Measurements from ENCODE around the gene TMEM121. TPM values are rescaled to one million over a fixed set of nuclear protein-coding genes. Genes with fewer than 3 reads are reported as not detected.
"Not testable (repeated sequence)": the region's sequence is repeated elsewhere in the genome, so short reads cannot be mapped to it uniquely, and the experiment has no call there.

Gene TMEM121
- total RNA-seq, 2 experiments from 2014 or later: 9.7 to 10.2 TPM

DNA sequence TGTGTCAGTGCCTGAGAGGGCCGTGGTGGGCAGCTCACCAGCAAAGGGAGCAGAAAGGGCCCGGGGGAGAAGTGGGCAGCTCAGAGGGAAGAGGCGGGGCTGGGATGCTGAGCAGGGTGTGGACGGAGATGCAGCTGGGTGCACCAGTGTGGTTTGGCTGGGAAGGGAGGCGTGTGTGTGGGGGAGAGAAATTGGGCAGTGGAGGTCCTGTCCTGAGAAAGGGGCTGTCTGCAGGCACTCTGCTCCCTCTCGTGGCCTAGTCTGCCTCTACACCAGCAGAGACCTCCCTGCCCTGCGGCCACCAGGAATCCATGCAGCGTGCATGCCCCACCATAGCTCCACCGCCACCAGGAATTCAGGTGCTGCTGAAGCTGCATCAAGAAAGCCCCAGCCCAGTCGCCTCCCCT lies 6.4 kb downstream of the TMEM121 start:
- POLR2A ChIA-PET: no interaction called here
- no peaks in the 10 kb centered on the region for H3K36me3 Mint-ChIP-seq
- H3K27ac Mint-ChIP-seq: no peak overlapping the region
- DNase-seq: peak; percentile 23
- CTCF ChIA-PET: interaction anchor here (1.5 to 3.4 kb wide), 4 partner anchors 10 to 162 kb away, joined by 3 to 11 read pairs (median 4); no protein-coding TSS in a partner anchor
- no peaks in the 10 kb centered on the region for H3K27me3 Mint-ChIP-seq
- H3K4me3 Mint-ChIP-seq: no peak overlapping the region
- H3K9me3 Mint-ChIP-seq: no peaks in the 10 kb centered on the region
- H3K4me1 Mint-ChIP-seq (ENCODE audit: low read depth): peaks cover 13% of the 10 kb centered on the region
- intact Hi-C loops (cut with micrococcal nuclease): no loop called here

DNA sequence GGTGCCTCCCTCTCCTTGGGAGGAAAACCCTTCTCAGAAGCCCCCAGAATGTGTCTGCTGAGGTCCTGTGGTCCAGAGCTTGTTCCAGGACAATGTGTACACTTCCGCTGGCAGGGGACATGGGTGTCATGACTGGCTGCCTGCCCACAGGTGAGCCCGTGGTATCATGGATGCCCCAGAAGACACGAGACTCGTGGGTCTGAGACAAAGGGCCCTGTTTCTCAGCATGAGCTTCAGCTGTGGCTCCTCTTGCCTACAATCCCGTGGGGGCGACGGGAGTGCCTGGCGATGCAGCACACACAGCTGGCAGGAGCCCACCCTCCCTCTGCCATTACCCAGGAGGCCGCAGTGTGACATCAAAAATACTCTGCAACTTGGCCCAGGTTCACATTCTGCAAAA lies 7.0 kb downstream of the TMEM121 start:
- Mint-ChIP-seq H3K4me1 (ENCODE audit: low read depth) (peaks cover 16% of the 10 kb centered on the region), H3K4me3 (no peak overlapping the region), H3K27ac (no peak overlapping the region), H3K36me3 (no peaks in the 10 kb centered on the region), H3K27me3 (no peaks in the 10 kb centered on the region), H3K9me3 (no peaks in the 10 kb centered on the region)
- DNase-seq: no peak
- CTCF ChIA-PET: interaction anchor here (1.1 to 3.4 kb wide), 4 partner anchors 15 to 163 kb away, joined by 3 to 11 read pairs (median 4); no protein-coding TSS in a partner anchor
- intact Hi-C loops (cut with micrococcal nuclease): no loop called here
- POLR2A ChIA-PET: no interaction called here

DNA sequence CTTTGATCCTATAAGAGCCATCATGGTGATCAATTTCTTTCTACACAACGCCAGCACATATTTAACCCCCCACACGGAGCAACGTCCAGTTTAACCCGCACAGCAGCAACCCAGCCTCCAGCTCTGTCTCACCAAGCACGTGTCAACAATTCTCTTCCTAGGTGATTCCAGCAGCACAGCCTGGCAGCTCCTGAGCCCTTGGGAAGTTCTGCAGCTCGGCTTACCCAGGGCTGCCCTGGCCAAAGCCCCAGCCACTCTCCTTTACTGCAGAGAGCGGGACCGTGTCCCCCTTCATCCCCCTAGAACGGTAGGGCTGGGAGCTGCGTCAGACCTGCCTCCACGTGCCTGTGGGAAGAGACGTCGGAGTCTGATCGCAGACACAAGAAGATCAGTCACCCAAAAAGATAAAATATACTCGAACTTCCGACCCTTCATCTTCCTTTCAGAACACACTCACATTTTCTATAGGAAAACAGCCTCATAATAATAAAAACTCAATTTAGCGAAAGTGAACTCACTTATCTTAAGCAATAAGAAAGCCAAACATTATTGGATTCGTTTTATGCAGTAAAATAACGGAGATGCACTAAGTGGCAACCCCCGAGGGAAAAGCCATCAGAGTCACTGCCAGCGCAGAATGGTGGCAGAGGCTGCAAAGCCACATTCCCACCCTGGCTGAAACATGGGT lies 7.6 kb downstream of the TMEM121 start:
- Mint-ChIP-seq H3K4me3 (no peak overlapping the region), H3K27me3 (no peaks in the 10 kb centered on the region), H3K4me1 (ENCODE audit: low read depth) (peaks cover 14% of the 10 kb centered on the region), H3K27ac (no peak overlapping the region), H3K36me3 (no peaks in the 10 kb centered on the region), H3K9me3 (no peaks in the 10 kb centered on the region)
- DNase-seq: no peak
- ChIA-PET CTCF (interaction anchor here (1.1 to 3.4 kb wide), 4 partner anchors 15 to 164 kb away, joined by 3 to 11 read pairs (median 4); no protein-coding TSS in a partner anchor), POLR2A (no interaction called here)
- intact Hi-C loops (cut with micrococcal nuclease): no loop called here

DNA sequence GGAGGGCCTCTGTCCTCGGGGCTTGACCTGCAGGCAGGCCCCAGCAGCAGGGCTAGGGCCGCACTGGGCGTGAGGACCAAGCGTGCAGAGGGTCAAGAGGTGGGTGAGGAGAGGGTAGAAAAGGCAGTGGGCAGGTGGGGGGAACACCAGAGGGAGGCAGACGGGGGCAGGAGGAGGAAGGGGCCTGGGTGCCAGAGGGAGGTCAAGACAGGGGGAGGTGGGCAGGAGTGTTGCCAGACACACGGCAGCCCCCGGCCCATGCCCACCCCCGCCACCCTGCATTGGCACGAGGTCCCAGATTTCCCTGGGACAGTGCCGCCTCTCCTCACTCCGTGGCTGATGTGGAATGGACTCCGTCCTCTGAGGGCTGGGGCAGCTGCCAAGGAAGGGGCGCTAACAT lies 8.2 kb downstream of the TMEM121 start:
- DNase-seq: no peak
- H3K27ac Mint-ChIP-seq: no peak overlapping the region
- H3K9me3 Mint-ChIP-seq: no peaks in the 10 kb centered on the region
- ChIA-PET POLR2A (no interaction called here), CTCF (interaction anchor here (1.1 kb wide), 1 partner anchor 14 kb away, joined by 4 read pairs; no protein-coding TSS in a partner anchor)
- peaks cover 13% of the 10 kb centered on the region for H3K4me1 Mint-ChIP-seq (ENCODE audit: low read depth)
- no peaks in the 10 kb centered on the region for H3K27me3 Mint-ChIP-seq
- no peak overlapping the region for H3K4me3 Mint-ChIP-seq
- no peaks in the 10 kb centered on the region for H3K36me3 Mint-ChIP-seq
- intact Hi-C loops (cut with micrococcal nuclease): no loop called here

DNA sequence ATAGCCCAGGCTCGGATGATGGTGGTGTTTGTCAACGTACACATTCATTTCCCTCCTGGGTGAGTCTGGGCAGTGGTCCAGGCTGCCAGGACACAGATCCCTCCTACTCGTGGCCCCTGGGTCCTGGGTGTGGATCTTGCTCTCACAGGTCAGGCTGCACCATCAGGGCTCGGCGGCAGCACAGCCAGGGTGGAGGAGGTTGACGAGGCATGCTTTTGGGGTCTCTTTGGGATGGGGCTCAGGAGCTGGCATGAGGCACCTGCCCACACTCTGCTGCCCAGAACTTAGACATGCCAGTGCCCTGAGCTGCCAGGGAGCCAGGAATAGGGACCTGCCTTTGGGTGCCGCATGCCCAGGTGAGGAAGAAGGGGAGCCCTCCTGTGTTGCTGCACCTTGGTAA lies 9.7 kb downstream of the TMEM121 start:
- no peak for DNase-seq
- Mint-ChIP-seq H3K9me3 (no peaks in the 10 kb centered on the region), H3K27ac (no peak overlapping the region), H3K36me3 (no peaks in the 10 kb centered on the region), H3K4me1 (ENCODE audit: low read depth) (peaks cover 4% of the 10 kb centered on the region), H3K27me3 (no peaks in the 10 kb centered on the region), H3K4me3 (no peak overlapping the region)
- ChIA-PET POLR2A (no interaction called here), CTCF (interaction anchor here (1.5 kb wide), 1 partner anchor 12 kb away, joined by 4 read pairs; no protein-coding TSS in a partner anchor)
- intact Hi-C loops (cut with micrococcal nuclease): no loop called here

DNA sequence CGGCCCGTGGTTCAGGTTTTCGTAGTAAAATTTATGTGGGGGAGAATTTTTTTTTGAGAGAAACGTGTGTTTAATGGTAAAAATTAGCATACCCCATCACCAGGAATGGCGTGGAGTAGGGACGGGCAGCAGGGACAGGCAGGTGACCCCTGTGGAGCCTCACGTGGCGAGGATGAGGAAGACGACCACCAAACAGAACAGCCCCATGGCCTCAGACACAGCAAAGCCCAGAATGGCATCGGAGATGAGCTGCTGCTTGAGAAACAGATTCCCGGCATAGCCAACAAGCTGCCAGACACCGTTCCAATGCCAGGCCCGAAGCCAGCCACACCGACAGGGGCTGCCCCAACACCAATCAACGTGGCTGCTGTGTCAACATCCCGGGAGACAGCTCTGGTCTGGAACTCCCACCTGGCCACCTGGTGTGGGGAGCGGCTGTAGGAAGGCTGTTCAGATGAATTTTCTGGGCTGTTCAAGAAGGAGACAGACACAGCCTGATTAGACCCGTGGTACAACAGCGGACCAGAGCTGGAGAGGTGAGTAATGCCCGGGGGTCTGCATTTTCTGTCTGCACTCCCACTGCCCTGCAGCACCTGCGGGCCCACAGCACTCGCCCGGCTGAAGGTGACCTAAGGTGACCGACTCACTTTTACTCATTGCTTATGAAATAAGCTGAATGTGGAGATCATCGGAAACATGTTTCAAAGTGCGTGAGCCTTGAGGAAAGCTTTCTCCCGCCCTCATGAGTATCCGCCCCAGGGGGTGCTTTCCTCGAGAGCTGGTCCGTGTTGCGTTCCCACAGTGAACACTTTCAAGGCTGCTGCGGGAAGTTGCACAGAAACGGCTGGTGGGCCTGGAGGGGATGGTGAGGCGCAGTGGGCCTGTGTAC lies 10.6 kb downstream of the TMEM121 start:
- no peaks in the 10 kb centered on the region for H3K36me3 Mint-ChIP-seq
- ChIA-PET POLR2A (no interaction called here), CTCF (interaction anchor here (1.0 to 2.7 kb wide), 5 partner anchors 8 to 465 kb away, joined by 3 to 14 read pairs (median 6); no protein-coding TSS in a partner anchor)
- peaks cover 4% of the 10 kb centered on the region for H3K4me1 Mint-ChIP-seq (ENCODE audit: low read depth)
- H3K27ac Mint-ChIP-seq: no peak overlapping the region
- intact Hi-C loops (cut with micrococcal nuclease): no loop called here
- H3K9me3 Mint-ChIP-seq: no peaks in the 10 kb centered on the region
- peaks cover 5% of the 10 kb centered on the region for H3K27me3 Mint-ChIP-seq
- no peak overlapping the region for H3K4me3 Mint-ChIP-seq
- DNase-seq: no peak

DNA sequence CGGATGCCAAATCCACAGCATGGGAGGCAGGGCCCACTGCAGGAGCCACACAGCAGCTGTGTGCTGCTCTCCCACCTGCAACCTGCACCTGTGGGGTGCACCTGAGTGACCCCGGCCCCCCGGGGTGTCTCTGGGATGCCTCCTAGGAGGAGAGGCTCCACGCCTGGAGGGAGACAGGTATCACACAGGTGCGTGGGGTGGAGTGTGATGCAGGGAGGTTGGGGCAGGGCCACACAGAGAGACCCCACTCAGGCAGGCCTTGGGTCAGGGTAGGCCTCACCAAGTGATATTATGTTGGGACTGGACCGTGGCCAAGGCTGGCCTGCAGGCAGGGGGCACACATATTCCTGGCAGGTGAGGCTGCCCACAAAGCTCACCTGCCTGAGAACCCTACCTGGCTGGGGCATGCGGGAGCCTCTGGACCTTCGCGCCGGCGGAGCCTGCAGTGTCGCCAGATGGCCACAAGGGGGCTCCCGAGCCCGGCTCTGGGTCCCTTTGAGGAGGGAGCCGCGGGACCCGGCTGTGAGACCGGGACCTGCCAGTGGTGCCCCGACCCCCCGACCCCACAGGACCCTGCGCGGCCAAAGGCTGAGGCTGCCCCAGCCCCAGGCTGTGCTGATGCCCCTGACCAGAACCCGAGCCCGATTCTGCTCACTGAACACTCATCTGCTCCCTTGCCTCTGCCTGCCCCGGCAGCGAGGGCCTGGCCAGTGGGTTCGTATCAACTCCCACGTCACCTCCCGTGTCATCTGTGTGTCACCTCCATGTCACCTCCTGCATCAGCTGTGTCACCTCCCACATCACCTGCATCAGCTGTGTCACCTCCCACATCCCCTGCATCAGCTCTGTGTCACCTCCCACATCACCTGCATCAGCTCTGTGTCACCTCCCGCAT lies 11.4 kb downstream of the TMEM121 start:
- Mint-ChIP-seq H3K27ac (no peak overlapping the region), H3K36me3 (no peaks in the 10 kb centered on the region)

DNA sequence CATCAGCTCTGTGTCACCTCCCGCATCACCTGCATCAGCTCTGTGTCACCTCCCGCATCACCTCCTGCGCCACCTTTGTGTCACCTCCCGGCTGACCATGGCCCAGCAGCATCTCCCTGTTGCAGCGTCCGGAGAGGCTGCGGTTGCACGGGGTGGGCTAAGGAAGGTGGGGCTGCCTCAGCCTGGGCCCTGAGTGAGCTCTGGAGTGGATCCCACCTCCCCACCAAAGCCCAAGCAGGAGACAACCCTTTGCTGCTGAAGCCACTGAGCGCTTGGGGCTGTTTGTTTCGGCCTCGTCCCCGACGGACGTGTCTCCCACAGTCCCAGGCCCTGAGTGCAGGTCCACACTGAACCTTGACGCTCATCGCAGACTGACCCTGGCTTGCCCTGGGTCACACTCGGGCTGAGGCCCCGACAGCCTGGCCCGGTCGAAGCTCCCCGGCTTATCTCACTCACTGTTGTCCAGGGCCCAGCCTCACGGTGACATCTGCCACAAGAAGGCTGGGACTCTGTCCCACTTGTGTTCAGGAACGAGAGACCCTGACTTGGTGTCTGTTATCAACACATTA lies 12.2 kb downstream of the TMEM121 start:
- ChIA-PET POLR2A (no interaction called here), CTCF (interaction anchor here (0.7 to 2.7 kb wide), 3 partner anchors 10 to 168 kb away, joined by 3 to 14 read pairs (median 4); no protein-coding TSS in a partner anchor)
- H3K27ac Mint-ChIP-seq: no peak overlapping the region
- no peak overlapping the region for H3K4me3 Mint-ChIP-seq
- intact Hi-C loops (cut with micrococcal nuclease): no loop called here
- H3K4me1 Mint-ChIP-seq (ENCODE audit: low read depth): peaks cover 4% of the 10 kb centered on the region
- H3K36me3 Mint-ChIP-seq: no peaks in the 10 kb centered on the region
- no peak for DNase-seq
- H3K27me3 Mint-ChIP-seq: peaks cover 6% of the 10 kb centered on the region
- H3K9me3 Mint-ChIP-seq: peaks cover 9% of the 10 kb centered on the region

More for the DNA sequence above, 11.4 kb downstream of the TMEM121 start:
- Mint-ChIP-seq H3K27me3 (peaks cover 6% of the 10 kb centered on the region), H3K9me3 (peaks cover 3% of the 10 kb centered on the region), H3K4me1 (ENCODE audit: low read depth) (peaks cover 4% of the 10 kb centered on the region), H3K4me3 (no peak overlapping the region)
- ChIA-PET POLR2A (no interaction called here), CTCF (interaction anchor here (0.7 to 2.7 kb wide), 7 partner anchors 9 to 464 kb away, joined by 3 to 14 read pairs (median 4); no protein-coding TSS in a partner anchor)
- intact Hi-C loops (cut with micrococcal nuclease): no loop called here
- peak; percentile 78 for DNase-seq

DNA sequence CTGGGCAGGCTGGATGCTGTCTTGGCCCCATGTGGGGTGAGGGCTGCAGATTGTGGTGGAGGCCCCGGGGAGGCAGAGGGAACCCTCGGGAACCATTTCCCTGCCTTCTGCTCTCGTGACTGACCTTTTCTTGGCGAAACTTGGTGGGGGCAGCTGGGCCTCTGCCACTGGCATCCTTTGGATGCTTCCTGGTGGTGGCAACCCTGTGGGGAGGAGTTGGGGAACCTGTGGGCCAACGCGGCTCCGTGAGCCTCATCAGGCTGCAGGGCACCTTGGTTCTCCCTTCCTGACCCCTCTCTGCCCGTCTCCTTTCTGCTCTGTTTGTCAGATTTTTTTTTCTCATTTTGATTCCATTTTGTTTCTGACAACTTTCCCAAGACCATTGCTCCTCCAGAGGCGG lies 14.4 kb downstream of the TMEM121 start:
- ChIA-PET POLR2A (no interaction called here), CTCF (no interaction called here)
- H3K9me3 Mint-ChIP-seq: peaks cover 12% of the 10 kb centered on the region
- peaks cover 4% of the 10 kb centered on the region for H3K4me1 Mint-ChIP-seq (ENCODE audit: low read depth)
- H3K4me3 Mint-ChIP-seq: no peak overlapping the region
- intact Hi-C loops (cut with micrococcal nuclease): no loop called here
- DNase-seq: no peak
- H3K27me3 Mint-ChIP-seq: peaks cover 6% of the 10 kb centered on the region
- H3K27ac Mint-ChIP-seq: no peak overlapping the region
- no peaks in the 10 kb centered on the region for H3K36me3 Mint-ChIP-seq

DNA sequence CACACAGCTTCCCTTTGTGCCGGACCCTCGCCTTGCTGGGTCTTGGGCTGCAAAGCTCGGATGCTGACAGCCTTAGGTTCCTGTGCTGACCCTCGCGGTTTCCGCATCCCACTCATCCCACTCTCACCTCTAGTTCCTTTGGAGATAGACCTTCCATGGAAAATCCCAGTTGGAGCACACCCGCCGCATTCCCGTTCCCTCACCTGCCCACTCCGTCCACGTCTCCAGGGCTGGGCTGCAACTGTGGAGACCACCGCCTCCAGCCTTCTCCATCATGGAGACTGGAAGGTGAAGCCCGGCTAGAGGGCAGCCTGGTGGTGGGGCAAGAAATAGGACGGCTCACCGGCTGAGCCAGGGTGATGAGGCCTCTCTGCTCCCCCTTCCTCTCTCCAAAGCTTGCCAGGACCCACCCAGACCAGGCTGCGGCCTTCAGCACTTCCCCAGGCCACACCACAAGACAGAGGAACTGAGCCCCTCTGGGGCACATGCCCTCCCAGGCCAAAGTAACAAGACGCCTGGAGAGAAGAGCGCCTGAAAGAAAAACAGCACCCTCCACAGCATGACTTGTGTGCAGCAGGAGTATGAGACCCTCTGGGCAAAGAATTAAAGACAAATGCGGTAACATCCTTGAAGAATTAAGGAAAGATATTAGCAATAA lies 15.0 kb downstream of the TMEM121 start:
- CTCF ChIA-PET: no interaction called here
- H3K27me3 Mint-ChIP-seq: peaks cover 6% of the 10 kb centered on the region
- peaks cover 12% of the 10 kb centered on the region for H3K9me3 Mint-ChIP-seq
- POLR2A ChIA-PET: no interaction called here
- intact Hi-C loops (cut with micrococcal nuclease): no loop called here
- H3K27ac Mint-ChIP-seq: no peak overlapping the region
- H3K36me3 Mint-ChIP-seq: no peaks in the 10 kb centered on the region
- H3K4me1 Mint-ChIP-seq (ENCODE audit: low read depth): peaks cover 4% of the 10 kb centered on the region
- no peak overlapping the region for H3K4me3 Mint-ChIP-seq
- DNase-seq: no peak

DNA sequence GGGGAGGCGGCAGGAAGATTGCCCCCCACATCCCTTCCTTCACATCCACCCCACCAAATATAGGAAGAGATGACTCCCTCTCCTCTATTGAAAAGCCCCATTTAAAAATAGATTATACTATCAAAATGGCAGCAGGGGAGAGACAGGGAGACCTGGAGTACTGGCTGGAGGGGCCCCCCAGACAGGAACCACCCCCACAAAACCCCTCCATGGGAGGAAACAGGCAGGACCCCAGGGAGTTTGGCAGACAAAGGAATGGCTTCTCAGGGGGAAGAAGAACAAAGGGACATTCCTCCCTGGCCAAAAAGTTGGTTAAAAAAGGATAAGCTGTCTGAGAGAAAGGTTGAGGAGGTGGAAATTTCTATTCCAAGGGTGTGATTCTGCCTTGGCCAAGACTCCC lies 19.3 kb downstream of the TMEM121 start:
- H3K27ac Mint-ChIP-seq; H3K4me3 Mint-ChIP-seq; DNase-seq; H3K4me1 Mint-ChIP-seq (ENCODE audit: low read depth); H3K36me3 Mint-ChIP-seq; H3K27me3 Mint-ChIP-seq; intact Hi-C loops (cut with micrococcal nuclease); CTCF ChIA-PET; POLR2A ChIA-PET: not testable (repeated sequence)
- peaks cover 17% of the 10 kb centered on the region for H3K9me3 Mint-ChIP-seq
